ENCODE data around the gene FEM1A.

GRCh38 chr19:4823577-4823976 is 32.0 kb downstream of the FEM1A start:
- TF ChIP-seq REST (IDR thresholded peaks at IDR 0.05; ENCODE audit: insufficient read depth in 1 of 2, low read depth in 2 of 2, low read length in 1 of 2) (no peak), CTCF (IDR thresholded peaks at IDR 0.05) (no peak), SIN3A (IDR thresholded peaks at IDR 0.05; ENCODE audit: borderline replicate concordance, insufficient read depth, low read depth, low read length) (no peak)
